ENCODE measurements around the gene LTBP1.
"Not testable (repeated sequence)": the region's sequence is repeated elsewhere in the genome, so short reads cannot be mapped to it uniquely, and the experiment has no call there.

The LTBP1 gene

GRCh38 chr2:33347856-33348255 lies 401.1 kb downstream of the LTBP1 start:
- no peak for DNase-seq (ENCODE audit: low spot score)

DNA sequence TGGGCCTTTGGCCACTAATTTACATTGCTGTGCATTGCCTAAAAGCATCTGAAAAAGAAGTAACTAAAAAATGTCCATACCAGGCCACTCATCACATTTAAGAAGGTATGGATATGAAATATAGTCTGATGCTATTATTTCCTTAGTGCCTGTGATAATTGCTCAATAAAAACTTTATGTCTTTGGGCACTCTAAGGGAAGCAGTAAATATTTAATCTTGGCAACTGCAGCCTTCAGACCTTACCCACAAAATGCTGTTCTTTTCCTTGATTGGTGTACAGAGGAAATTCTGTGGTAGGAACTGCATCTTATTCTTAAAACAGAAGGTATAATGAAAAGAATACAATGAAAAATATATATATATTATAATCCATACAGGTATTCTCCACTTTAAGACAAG lies 403.9 kb downstream of the LTBP1 start:
- no peak for DNase-seq (ENCODE audit: low spot score)

DNA sequence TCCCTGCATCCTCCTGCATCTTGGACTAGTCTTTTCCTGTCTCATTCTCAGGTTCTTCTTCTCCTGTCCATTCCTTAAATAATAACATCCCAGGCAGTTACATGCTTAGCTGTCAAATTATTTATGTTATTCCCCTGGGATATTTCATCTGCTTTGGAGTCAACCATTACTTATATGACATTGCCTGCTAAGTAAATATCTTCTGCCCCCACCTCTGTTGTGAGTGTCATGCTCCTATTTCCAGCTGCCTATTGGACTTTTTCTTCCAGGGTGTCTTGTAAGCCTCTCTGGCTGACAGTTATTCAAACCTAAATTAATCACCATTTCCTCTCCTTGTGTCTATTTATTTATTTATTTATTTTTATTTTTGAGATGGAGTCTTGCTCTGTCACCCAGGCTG lies 405.0 kb downstream of the LTBP1 start:
- no peak for DNase-seq (ENCODE audit: low spot score)

DNA sequence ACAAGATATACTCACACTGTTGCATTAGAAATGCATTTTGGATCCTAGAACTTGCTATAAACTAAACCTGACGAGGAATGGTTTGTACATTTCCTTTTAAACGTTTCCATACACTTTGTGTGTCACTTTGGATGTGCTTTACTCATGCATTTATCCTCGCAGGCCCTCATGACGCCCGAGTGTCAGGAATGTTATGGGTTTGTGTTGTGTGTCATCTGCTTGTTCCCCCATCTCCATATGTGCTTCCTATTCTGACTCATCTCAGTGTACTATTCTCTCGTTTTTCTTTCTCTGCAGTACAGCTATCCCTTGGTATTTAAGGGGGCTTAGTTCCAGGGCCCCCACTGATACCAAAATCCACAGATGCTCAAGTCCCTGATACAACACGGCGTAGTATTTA lies 408.2 kb downstream of the LTBP1 start:
- peak; percentile 19 for DNase-seq (ENCODE audit: low spot score)

DNA sequence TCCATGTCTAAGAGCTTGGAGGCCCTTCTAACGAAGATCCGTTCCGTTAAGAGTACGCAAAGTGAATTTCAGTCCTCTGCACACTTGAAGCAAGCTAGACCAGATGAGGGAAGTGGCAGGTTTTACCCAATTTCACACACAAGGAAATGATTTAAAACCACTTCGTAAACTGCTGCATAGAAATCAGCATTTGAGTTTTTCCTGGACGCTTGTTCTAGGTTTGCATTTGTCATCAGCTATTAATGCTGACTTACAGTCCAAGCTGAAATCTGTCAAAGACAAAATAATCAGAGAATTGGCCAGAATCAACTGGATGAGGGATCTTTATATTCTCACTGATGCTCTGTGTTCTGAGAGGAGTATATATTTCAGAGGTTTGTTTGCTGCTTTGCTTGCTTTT lies 412.1 kb downstream of the LTBP1 start:
- DNase-seq (ENCODE audit: low spot score): no peak

- DNase-seq (ENCODE audit: low spot score): peak; percentile 57
Observed at GRCh38 chr2:33363325-33364298, 416.9 kb downstream of the LTBP1 start.

DNA sequence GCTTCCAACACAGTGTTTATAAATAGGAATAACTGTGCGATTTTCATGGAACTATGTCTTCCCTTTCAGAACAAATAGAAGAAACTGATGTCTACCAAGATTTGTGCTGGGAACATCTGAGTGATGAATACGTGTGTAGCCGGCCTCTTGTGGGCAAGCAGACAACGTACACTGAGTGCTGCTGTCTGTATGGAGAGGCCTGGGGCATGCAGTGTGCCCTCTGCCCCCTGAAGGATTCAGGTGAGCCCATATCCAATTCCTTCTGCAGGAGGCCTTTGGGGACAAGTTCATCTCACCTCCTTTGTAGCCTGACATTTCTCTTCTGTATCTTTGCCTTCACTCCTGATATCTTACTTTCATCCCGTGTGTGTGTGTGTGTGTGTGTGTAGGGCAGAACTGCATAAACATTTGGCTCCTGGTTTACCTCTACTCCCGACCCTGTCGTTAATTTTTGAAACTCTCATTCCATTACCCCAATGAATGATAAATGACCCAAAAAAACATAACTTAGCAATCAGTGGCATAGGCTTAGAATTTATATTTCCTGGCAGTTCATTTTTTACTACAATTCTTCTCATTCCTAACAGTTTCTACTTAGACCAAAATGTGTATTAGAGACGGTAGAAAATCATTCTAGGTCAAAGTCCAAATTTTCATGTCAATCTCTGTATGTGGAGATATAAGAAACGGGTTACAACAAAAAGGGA lies 418.7 kb downstream of the LTBP1 start:
- no peak for DNase-seq (ENCODE audit: low spot score)

- no peak for DNase-seq (ENCODE audit: low spot score)
Observed at GRCh38 chr2:33366473-33366872, 419.7 kb downstream of the LTBP1 start.

DNA sequence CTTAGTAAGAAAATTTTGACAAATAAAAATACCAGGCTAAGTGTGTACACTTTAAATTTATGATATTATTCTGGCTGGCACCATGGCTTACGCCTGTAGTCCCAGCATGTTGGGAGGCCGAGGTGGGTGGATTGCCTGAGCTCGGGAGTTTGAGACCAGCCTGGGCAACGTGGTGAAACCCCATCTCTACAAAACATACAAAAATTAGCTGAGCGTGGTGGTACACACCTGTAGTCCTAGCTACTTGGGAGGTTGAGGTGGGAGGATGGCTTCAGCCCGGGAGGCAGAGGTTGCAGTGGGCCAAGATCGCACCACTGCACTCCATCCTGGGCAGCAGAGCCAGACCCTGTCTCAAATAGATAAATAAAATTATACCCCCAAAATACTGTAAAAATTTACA lies 421.8 kb downstream of the LTBP1 start:
- DNase-seq (ENCODE audit: low spot score): not testable (repeated sequence)

DNA sequence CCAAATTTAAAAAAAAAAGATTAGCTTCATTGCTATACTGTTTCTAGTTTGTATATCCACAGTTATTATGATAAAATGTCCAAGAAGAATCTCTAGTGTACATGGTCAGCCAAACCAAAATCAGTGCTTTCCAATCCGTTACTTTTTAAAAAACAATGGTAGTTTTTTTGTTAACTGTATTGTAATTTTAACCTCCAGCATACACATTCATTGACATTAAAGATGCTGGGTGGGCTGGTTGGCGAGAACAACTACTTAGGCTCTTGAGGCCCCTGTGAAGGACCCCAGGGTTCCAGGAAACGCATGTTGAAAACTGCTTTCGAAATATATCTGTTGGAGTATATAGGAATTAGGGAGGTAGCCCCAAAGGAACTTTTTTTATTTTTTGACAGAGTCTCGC lies 422.4 kb downstream of the LTBP1 start:
- DNase-seq (ENCODE audit: low spot score): no peak

GRCh38 chr2:33370636-33371265 lies 424.0 kb downstream of the LTBP1 start:
- DNase-seq (ENCODE audit: low spot score): no peak

- DNase-seq (ENCODE audit: low spot score): no peak
Observed at GRCh38 chr2:33371304-33372090, 424.7 kb downstream of the LTBP1 start.

GRCh38 chr2:33372940-33373553 lies 426.3 kb downstream of the LTBP1 start:
- DNase-seq (ENCODE audit: low spot score): peak; percentile 12

- no peak for DNase-seq (ENCODE audit: low spot score)
Observed at GRCh38 chr2:33373986-33374385, 427.2 kb downstream of the LTBP1 start.

DNA sequence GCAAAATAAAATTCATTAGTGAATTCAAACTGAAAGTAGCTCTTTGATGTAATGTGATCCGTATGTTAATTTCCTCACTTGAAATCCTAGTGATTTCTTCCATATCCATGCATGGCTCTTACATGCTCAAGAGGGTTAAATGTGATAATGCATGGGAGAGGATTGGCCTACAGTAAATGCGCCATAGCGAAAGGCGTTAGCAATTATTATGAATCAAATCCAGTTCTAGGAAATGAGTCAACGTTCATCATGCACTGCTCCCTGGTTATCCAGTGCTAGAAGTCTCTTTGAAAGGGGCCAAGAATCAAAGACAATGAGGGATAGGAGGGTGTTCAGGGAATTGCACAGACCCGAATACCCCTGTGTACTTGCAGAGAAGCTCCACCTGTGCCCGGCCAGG lies 428.3 kb downstream of the LTBP1 start:
- no peak for DNase-seq (ENCODE audit: low spot score)

DNA sequence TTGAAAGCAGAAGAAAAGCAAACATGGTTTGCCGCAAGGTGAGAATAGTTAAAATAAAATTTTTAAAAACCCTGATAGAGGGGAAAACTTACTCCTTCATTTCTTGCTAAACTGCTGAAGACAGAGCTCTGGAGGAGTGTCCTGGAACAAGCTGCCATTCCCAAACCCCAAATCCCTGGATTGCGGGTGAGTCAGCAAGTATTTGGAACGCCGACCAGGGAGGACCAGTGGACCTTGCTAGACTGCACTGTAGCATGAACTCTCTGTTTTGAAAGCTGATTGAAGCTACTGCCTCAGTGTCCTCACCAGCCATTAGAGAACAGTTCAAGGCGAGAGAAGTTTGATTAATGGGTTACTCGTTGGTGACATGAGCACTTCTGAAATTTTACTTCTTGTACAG lies 430.3 kb downstream of the LTBP1 start:
- no peak for DNase-seq (ENCODE audit: low spot score)

DNA sequence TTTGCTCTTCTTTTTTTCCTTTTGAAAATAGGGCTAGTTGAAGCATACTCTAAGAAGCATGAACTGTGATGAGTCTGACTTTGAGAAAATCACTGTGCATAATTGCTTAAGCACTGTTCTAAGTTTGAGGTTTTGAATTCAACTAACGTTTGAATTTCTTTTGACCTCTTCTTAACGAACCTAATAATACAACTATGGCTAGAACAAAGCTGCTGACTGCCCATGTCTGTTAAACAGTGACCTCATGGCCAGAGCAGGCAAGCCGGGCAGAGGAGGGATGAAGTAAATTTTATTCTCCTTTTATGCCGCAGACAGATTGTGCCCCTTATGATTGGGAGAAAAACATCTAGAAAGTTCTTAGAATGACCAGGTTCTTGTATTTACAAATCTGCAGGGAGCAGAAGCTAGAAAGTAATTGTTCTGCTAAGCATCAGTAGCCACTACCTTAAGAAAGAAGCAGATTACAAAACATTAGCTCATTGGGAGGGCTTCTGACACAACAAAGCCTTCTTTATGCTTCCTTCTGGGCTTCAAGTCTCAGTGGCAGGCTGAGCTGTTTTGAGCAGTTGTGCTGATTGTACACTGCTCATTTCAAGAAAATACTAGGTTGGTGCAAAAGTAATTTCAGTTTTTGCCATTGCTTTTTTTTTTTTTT lies 431.9 kb downstream of the LTBP1 start:
- no peak for DNase-seq (ENCODE audit: low spot score)

DNA sequence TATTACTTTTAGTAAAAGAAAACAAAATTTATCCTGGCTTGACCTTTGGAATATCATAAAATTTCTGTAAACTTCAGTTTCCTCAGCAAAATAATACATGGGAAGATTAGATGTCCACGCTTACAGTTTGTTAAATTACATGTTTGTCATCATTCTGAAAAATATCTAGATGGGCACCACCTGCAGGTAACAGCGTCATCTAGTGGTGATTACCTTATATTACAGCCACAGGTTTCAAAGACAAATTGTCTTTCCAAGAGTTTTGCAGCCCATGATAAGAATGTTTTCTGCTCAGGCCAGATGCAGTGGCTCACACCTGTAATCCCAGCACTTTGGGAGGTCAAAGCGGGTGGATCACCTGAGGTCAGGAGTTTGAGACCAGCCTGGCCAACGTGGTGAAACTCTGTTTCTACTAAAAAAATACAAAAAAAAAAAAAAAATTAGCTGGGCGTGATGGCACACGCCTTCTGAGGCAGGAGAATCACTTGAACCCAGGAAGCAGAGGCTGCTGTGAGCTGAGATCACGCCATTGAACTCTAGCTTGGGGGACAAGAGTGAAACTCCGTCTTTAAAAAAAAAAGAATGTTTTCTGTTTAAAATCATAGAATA lies 433.4 kb downstream of the LTBP1 start:
- DNase-seq (ENCODE audit: low spot score): no peak

- no peak for DNase-seq (ENCODE audit: low spot score)
Observed at GRCh38 chr2:33380719-33381118, 434.0 kb downstream of the LTBP1 start.

GRCh38 chr2:33381301-33381858 lies 434.6 kb downstream of the LTBP1 start:
- DNase-seq (ENCODE audit: low spot score): no peak

Measured in hepatic stellate cell (primary cell).